ENCODE data around the gene UBAC1.

DNA sequence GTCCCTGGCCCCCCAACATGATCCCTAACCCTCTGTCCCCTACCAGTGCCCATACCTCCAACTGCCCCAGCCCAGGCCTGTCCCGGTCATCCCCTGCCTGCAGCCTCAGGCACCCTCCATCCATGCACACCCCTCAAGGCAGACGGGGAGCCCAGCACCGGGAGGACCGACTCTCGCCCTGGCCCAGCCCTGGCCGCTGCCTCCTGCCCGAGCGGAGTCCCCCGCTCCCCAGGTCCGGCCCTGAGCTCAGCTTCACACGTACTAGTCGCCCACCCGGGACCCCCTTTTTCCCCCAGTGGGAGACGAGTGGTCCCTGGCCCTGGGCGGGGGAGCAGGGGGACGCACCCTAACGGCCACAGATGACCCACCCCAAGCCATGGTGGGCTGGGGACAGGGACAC lies 49.0 kb upstream of the UBAC1 start:
- TF ChIP-seq EZH2 (IDR thresholded peaks at IDR 0.05) (no peak), POLR2AphosphoS5 (IDR thresholded peaks at IDR 0.05; ENCODE audit: borderline replicate concordance, low read depth, low read length) (no peak), FOXP2 (optimal IDR thresholded peaks at IDR 0.05; ENCODE audit: control extremely low read depth, extremely low read length, insufficient read depth) (no peak)

All from SK-N-MC (cell line).